ENCODE results near the gene SYTL1. TPM values are rescaled to one million over a fixed set of nuclear protein-coding genes. Genes with fewer than 3 reads are reported as not detected.
A peak's percentile ranks its signal among the peaks of the same experiment; 100 is the strongest.

The SYTL1 gene
- total and polyA plus RNA-seq, 3 experiments from 2014 or later: 21.9 to 124 (median 24.2) TPM

DNA sequence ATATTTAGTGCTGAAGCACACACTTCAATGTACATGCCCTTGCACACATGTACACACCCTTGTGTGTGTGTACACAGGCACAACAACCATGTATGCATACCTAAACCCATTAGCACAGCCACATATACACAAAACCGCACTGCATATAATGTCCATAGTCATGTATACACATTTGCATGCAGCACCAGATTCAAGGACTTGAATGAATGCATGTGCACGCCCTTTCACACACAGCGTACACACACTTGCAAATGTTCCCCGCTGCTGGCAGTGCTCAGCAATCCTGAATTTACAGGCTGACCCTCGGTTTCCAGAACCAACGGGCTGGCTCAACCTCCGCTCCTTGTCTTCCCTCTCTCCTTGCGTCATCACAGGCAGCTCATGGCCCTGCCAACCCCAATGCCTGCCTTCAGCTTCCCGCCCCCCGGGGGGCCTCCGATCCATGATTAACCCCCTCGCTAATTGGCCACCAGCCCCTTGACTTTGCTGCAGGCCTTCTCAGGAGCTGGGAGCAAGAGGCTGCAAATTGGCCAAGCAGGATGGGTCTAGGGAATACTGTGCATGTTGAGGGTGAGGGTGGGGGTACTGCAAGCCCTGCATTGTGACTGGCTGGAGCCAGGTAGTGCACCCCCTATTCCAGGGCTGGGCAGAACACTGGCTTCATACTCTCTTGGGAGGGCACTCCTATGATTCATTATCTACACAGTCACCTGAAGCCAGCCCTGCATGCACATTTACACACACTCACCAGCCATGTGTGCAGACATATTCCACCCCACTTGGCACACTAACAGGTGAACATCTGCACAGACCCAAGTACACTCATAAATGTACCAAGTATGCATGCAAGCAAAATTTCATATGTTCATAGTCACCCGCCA lies 58.5 kb downstream of the SYTL1 start:
- no peak overlapping the region for H3K4me3 ChIP-seq (ENCODE audit: low read length)
- H3K27me3 Mint-ChIP-seq: peaks cover 0 to 1% of the 10 kb centered on the region in 2 donors
- no peaks in the 10 kb centered on the region for H3K9me3 ChIP-seq (ENCODE audit: low read length)
- H3K4me3 Mint-ChIP-seq: no peak overlapping the region
- peaks cover 20% of the 10 kb centered on the region for H3K4me1 ChIP-seq (ENCODE audit: insufficient read depth, low read length)
- DNase-seq: no peak
- H3K4me1 Mint-ChIP-seq: peaks cover 14 to 21% (median 18%) of the 10 kb centered on the region in 3 donors
- no peaks in the 10 kb centered on the region for H3K27me3 ChIP-seq (ENCODE audit: insufficient read depth, low read length, poor library complexity, severe bottlenecking)
- CTCF ChIA-PET: interaction anchor here (1.1 to 13.6 kb wide), 5 partner anchors 43 to 208 kb away, joined by 3 to 283 read pairs (median 4); no protein-coding TSS in a partner anchor
- no peaks in the 10 kb centered on the region for H3K36me3 ChIP-seq (ENCODE audit: insufficient read depth, low read length)
- peaks cover 0 to 5% (median 0%) of the 10 kb centered on the region in 3 donors for H3K36me3 Mint-ChIP-seq
- H3K27ac ChIP-seq (ENCODE audit: low read depth, low read length): no peak overlapping the region
- H3K9me3 Mint-ChIP-seq: no peaks in the 10 kb centered on the region
- peak overlapping the region in 6 of 8 donors; percentile 6 to 84 (median 14) for H3K27ac Mint-ChIP-seq
- POLR2A ChIA-PET: no interaction called here

- CTCF ChIA-PET: interaction anchor here (2.1 to 13.6 kb wide), 2 partner anchors 101 to 206 kb away, joined by 5 to 283 read pairs; no protein-coding TSS in a partner anchor
- H3K27ac ChIP-seq (ENCODE audit: low read depth, low read length): no peak overlapping the region
- Mint-ChIP-seq H3K4me3 (no peak overlapping the region), H3K9me3 (no peaks in the 10 kb centered on the region), H3K4me1 (peaks cover 14 to 19% (median 15%) of the 10 kb centered on the region in 3 donors), H3K36me3 (peaks cover 0 to 8% (median 0%) of the 10 kb centered on the region in 3 donors), H3K27ac (peak overlapping the region in 6 of 8 donors; percentile 6 to 84 (median 14)), H3K27me3 (peaks cover 0 to 1% of the 10 kb centered on the region in 2 donors)
- peaks cover 17% of the 10 kb centered on the region for H3K4me1 ChIP-seq (ENCODE audit: insufficient read depth, low read length)
- H3K4me3 ChIP-seq (ENCODE audit: low read length): no peak overlapping the region
- no peaks in the 10 kb centered on the region for H3K27me3 ChIP-seq (ENCODE audit: insufficient read depth, low read length, poor library complexity, severe bottlenecking)
- no peaks in the 10 kb centered on the region for H3K9me3 ChIP-seq (ENCODE audit: low read length)
- no peak for DNase-seq
- POLR2A ChIA-PET: interaction anchor here (0.6 kb wide), 1 partner anchor 204 kb away, joined by 3 read pairs; no protein-coding TSS in a partner anchor
- H3K36me3 ChIP-seq (ENCODE audit: insufficient read depth, low read length): no peaks in the 10 kb centered on the region
These were observed 59.1 kb downstream of the SYTL1 start for GRCh38 chr1:27400963-27401341.

DNA sequence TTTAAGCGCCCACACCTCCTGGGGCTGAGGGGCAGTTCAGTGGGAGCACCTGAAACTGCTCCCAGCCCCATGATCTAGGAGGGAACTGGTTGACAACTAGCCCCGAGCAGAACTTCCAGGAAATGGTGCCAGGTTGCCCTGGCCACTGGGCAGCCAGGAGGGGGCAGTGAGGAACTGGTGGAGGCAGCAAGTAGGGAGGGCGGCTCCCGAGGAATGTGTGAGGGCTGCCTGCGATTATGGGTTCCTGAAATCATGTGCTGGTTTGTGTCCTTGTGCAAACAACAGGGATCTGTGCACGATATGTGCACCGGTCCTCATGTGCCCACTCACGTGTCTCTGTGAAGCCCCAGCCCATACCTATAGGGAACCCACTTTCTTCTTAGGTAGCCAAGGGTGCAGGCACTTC lies 60.5 kb downstream of the SYTL1 start:
- Histone ChIP-seq H3K36me3 (ENCODE audit: insufficient read depth, low read length) (no peaks in the 10 kb centered on the region), H3K4me3 (ENCODE audit: low read length) (no peak overlapping the region), H3K4me1 (ENCODE audit: insufficient read depth, low read length) (peaks cover 17% of the 10 kb centered on the region), H3K27ac (ENCODE audit: low read depth, low read length) (no peak overlapping the region), H3K9me3 (ENCODE audit: low read length) (no peaks in the 10 kb centered on the region), H3K27me3 (ENCODE audit: insufficient read depth, low read length, poor library complexity, severe bottlenecking) (no peaks in the 10 kb centered on the region)
- no peaks in the 10 kb centered on the region for H3K9me3 Mint-ChIP-seq
- CTCF ChIA-PET: interaction anchor here (1.1 to 13.6 kb wide), 8 partner anchors 8 to 260 kb away, joined by 3 to 283 read pairs (median 4); partner anchors contain the start of gene AHDC1
- peak overlapping the region in 1 of 7 donors; percentile 6 for H3K4me3 Mint-ChIP-seq
- peaks cover 14 to 19% (median 15%) of the 10 kb centered on the region in 3 donors for H3K4me1 Mint-ChIP-seq
- H3K36me3 Mint-ChIP-seq: peaks cover 0 to 19% (median 4%) of the 10 kb centered on the region in 3 donors
- peaks cover 0 to 1% of the 10 kb centered on the region in 2 donors for H3K27me3 Mint-ChIP-seq
- H3K27ac Mint-ChIP-seq: peak overlapping the region in 5 of 8 donors; percentile 47 to 96 (median 86)
- DNase-seq: no peak
- POLR2A ChIA-PET: no interaction called here

DNA sequence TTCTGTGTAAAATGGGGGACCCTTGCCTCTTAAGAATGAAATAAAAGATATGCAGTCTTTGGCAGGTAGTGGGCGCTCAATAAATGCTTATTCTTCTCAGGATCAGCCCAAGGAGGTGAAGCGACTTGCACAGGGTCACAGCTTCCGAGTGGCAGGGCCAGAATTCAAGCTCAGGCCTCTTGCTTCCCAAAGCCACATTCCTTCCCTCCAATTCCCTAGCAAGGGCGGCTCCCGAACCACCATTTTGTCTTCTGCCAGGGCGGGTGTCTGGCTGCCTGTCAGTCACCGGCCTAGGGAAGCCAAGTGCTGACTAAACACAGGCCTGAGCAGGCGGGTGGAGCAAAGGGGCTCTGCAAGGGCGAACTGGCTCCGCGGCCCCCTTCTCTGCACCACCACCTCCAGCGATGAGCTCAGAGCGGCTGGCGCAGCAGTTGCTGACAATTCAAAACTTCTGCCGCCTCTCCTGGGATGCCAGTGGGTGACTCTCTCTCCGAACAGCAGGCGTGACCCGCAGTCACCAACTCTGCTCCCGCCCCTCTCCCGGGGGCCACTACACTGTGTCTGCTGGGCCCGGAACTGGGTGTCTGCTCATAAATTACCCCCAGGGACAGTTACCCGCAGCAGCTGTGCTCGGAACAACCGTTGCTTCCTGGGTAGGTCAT lies 61.4 kb downstream of the SYTL1 start:
- Mint-ChIP-seq H3K36me3 (peaks cover 0 to 28% (median 4%) of the 10 kb centered on the region in 3 donors), H3K27me3 (peaks cover 0 to 1% of the 10 kb centered on the region in 2 donors), H3K4me1 (peaks cover 14 to 19% (median 15%) of the 10 kb centered on the region in 3 donors), H3K4me3 (peak overlapping the region in 5 of 7 donors; percentile 41 to 62 (median 45)), H3K27ac (peak overlapping the region in 7 of 8 donors; percentile 29 to 96 (median 86)), H3K9me3 (no peaks in the 10 kb centered on the region)
- Histone ChIP-seq H3K27ac (ENCODE audit: low read depth, low read length) (no peak overlapping the region), H3K27me3 (ENCODE audit: insufficient read depth, low read length, poor library complexity, severe bottlenecking) (no peaks in the 10 kb centered on the region), H3K36me3 (ENCODE audit: insufficient read depth, low read length) (no peaks in the 10 kb centered on the region), H3K4me1 (ENCODE audit: insufficient read depth, low read length) (peaks cover 17% of the 10 kb centered on the region), H3K9me3 (ENCODE audit: low read length) (no peaks in the 10 kb centered on the region), H3K4me3 (ENCODE audit: low read length) (no peak overlapping the region)
- POLR2A ChIA-PET: no interaction called here
- CTCF ChIA-PET: interaction anchor here (1.0 to 13.6 kb wide), 8 partner anchors 9 to 266 kb away, joined by 3 to 283 read pairs (median 4); partner anchors contain the start of gene AHDC1
- DNase-seq: peak in 3 of 5 donors; percentile 29 to 52 (median 46)

Other genes starting within 250 kb of the SYTL1 start
- gene SLC9A1, start 186.9 kb upstream of the SYTL1 start, total RNA-seq: 10 to 100 TPM; 23.9 to 24.8 TPM
- 15.3 TPM for gene SLC9A1, start 186.9 kb upstream of the SYTL1 start, polyA plus RNA-seq
- 10 to 100 TPM; 22.2 to 22.3 TPM for gene WDTC1, start 107.4 kb upstream of the SYTL1 start, total RNA-seq
- gene WDTC1, start 107.4 kb upstream of the SYTL1 start, polyA plus RNA-seq: 8.6 TPM
- 10 to 100 TPM; 52.0 to 54.9 TPM for gene TMEM222, start 19.9 kb upstream of the SYTL1 start, total RNA-seq
- gene TMEM222, start 19.9 kb upstream of the SYTL1 start, polyA plus RNA-seq: 65.2 TPM
- gene MAP3K6, start 24.9 kb downstream of the SYTL1 start, total RNA-seq: 1 to 10 TPM; 6.9 to 7.1 TPM
- 6.0 TPM for gene MAP3K6, start 24.9 kb downstream of the SYTL1 start, polyA plus RNA-seq
- gene FCN3, start 32.8 kb downstream of the SYTL1 start, total RNA-seq: not detected
- gene FCN3, start 32.8 kb downstream of the SYTL1 start, polyA plus RNA-seq: not detected
- gene CD164L2, start 41.3 kb downstream of the SYTL1 start, total RNA-seq: not detected
- gene CD164L2, start 41.3 kb downstream of the SYTL1 start, polyA plus RNA-seq: not detected
- 1 to 10 TPM; 3.3 to 3.9 TPM for gene GPR3, start 50.6 kb downstream of the SYTL1 start, total RNA-seq
- gene GPR3, start 50.6 kb downstream of the SYTL1 start, polyA plus RNA-seq: not detected
- gene WASF2, start 148.1 kb downstream of the SYTL1 start, total RNA-seq: 100 to 1,000 TPM; 120 to 128 TPM
- gene WASF2, start 148.1 kb downstream of the SYTL1 start, polyA plus RNA-seq: 64.1 TPM